ENCODE results near the gene PARD3B. TPM values are rescaled to one million over a fixed set of nuclear protein-coding genes. Genes with fewer than 3 reads are reported as not detected.

The PARD3B gene
- total and polyA plus RNA-seq, 2 donors from 2014 or later, result 5.3 to 29.6 TPM

- H3K27ac ChIP-seq (ENCODE audit: low read depth in 2 of 2, low read length in 2 of 2), result no peak overlapping the region
- peaks cover 0 to 6% (median 0%) of the 10 kb centered on the region in 3 donors for H3K9me3 ChIP-seq (ENCODE audit: control insufficient read depth in 2 of 3, insufficient read depth in 1 of 3, low read length in 3 of 3)
- no peak for TF ChIP-seq CTCF (IDR thresholded peaks at IDR 0.05; ENCODE audit: borderline replicate concordance, extremely low read depth, insufficient read depth)
- no peak overlapping the region for H3K9ac ChIP-seq (ENCODE audit: low read length in 3 of 3)
- H3K4me1 ChIP-seq (ENCODE audit: control insufficient read depth in 2 of 3, insufficient read depth in 2 of 3, low read depth in 1 of 3, low read length in 3 of 3), result no peaks in the 10 kb centered on the region
- no peak overlapping the region for H3K4me3 ChIP-seq (ENCODE audit: low read length in 3 of 3)
- DNase-seq, result no peak
- FAIRE-seq, result no peak
- no peaks in the 10 kb centered on the region for H3K27me3 ChIP-seq (ENCODE audit: control insufficient read depth, insufficient read depth, low read length)
- no peaks in the 10 kb centered on the region for H3K36me3 ChIP-seq (ENCODE audit: control insufficient read depth in 2 of 3, insufficient read depth in 3 of 3, low read length in 3 of 3)
- intact Hi-C loops (cut with DNase I), result no loop called here
Observed at GRCh38 chr2:205644018-205644417, 1098.7 kb downstream of the PARD3B start.

GRCh38 chr2:205646680-205647079 lies 1101.4 kb downstream of the PARD3B start:
- no peak for TF ChIP-seq CTCF (IDR thresholded peaks at IDR 0.05; ENCODE audit: borderline replicate concordance, extremely low read depth, insufficient read depth)
- no peak overlapping the region for H3K27ac ChIP-seq (ENCODE audit: low read depth in 2 of 2, low read length in 2 of 2)
- H3K9me3 ChIP-seq (ENCODE audit: control insufficient read depth in 2 of 3, insufficient read depth in 1 of 3, low read length in 3 of 3), result no peaks in the 10 kb centered on the region
- no peak overlapping the region for H3K4me3 ChIP-seq (ENCODE audit: low read length in 3 of 3)
- H3K9ac ChIP-seq (ENCODE audit: low read length in 3 of 3), result no peak overlapping the region
- DNase-seq (no peak), FAIRE-seq (no peak)
- no peaks in the 10 kb centered on the region for H3K36me3 ChIP-seq (ENCODE audit: control insufficient read depth in 2 of 3, insufficient read depth in 3 of 3, low read length in 3 of 3)
- intact Hi-C loops (cut with DNase I), result no loop called here
- H3K4me1 ChIP-seq (ENCODE audit: control insufficient read depth in 2 of 3, insufficient read depth in 2 of 3, low read depth in 1 of 3, low read length in 3 of 3), result no peaks in the 10 kb centered on the region
- no peaks in the 10 kb centered on the region for H3K27me3 ChIP-seq (ENCODE audit: control insufficient read depth, insufficient read depth, low read length)

DNA sequence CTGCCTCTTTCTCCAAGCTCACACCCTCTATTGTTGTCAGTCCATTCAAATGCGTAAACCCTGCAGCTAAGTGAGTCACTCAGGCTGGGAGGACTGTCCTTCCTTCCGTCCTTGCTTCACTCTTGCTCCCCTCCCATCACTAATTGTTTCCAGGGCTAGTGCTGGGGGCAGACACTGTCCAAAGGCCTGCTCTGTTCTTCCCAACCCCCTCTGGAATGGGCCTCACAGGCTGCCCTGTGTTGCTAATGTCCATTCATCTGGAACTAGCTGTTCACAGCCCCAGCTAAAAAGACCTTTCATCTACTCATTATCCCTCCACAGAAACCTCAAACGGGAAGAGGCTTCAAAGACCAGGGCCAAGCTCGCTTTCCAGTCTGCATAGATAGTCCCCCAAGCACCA lies 1105.2 kb downstream of the PARD3B start:
- Histone ChIP-seq H3K4me1 (ENCODE audit: control insufficient read depth in 2 of 3, insufficient read depth in 2 of 3, low read depth in 1 of 3, low read length in 3 of 3) (no peaks in the 10 kb centered on the region), H3K4me3 (ENCODE audit: low read length in 3 of 3) (no peak overlapping the region), H3K9ac (ENCODE audit: low read length in 3 of 3) (no peak overlapping the region), H3K9me3 (ENCODE audit: control insufficient read depth in 2 of 3, insufficient read depth in 1 of 3, low read length in 3 of 3) (no peaks in the 10 kb centered on the region), H3K27ac (ENCODE audit: low read depth in 2 of 2, low read length in 2 of 2) (no peak overlapping the region), H3K27me3 (ENCODE audit: control insufficient read depth, insufficient read depth, low read length) (no peaks in the 10 kb centered on the region), H3K36me3 (ENCODE audit: control insufficient read depth in 2 of 3, insufficient read depth in 3 of 3, low read length in 3 of 3) (no peaks in the 10 kb centered on the region)
- intact Hi-C loops (cut with DNase I), result no loop called here
- FAIRE-seq (no peak), DNase-seq (peak in 1 of 5 donors; percentile 28)
- TF ChIP-seq CTCF (IDR thresholded peaks at IDR 0.05; ENCODE audit: borderline replicate concordance, extremely low read depth, insufficient read depth), result no peak

DNA sequence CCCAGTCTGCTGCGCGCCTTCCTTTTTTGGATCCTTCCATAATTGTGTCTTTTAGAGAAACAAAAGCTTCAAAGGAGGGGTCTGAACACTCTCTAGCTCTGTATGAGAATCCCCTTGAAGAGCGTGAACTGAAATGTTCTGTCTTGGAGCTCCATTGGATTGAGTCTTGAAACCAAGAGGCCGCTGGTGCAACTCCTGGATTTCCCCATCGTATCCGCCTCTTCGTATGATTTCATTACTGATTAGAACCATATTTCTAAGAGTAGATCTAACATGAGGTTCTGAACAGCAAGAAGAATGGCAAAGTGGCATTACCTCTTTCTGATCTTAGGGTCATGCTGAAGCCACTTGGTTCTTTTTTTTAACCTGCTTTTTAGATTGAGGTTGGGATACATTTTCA lies 1105.7 kb downstream of the PARD3B start:
- H3K4me1 ChIP-seq (ENCODE audit: control insufficient read depth in 2 of 3, insufficient read depth in 2 of 3, low read depth in 1 of 3, low read length in 3 of 3), result no peaks in the 10 kb centered on the region
- DNase-seq, result no peak
- H3K9ac ChIP-seq (ENCODE audit: low read length in 3 of 3), result no peak overlapping the region
- H3K4me3 ChIP-seq (ENCODE audit: low read length in 3 of 3), result no peak overlapping the region
- TF ChIP-seq CTCF (IDR thresholded peaks at IDR 0.05; ENCODE audit: borderline replicate concordance, extremely low read depth, insufficient read depth), result no peak
- no peaks in the 10 kb centered on the region for H3K27me3 ChIP-seq (ENCODE audit: control insufficient read depth, insufficient read depth, low read length)
- intact Hi-C loops (cut with DNase I), result no loop called here
- no peak for FAIRE-seq
- H3K9me3 ChIP-seq (ENCODE audit: control insufficient read depth in 2 of 3, insufficient read depth in 1 of 3, low read length in 3 of 3), result no peaks in the 10 kb centered on the region
- H3K27ac ChIP-seq (ENCODE audit: low read depth in 2 of 2, low read length in 2 of 2), result no peak overlapping the region
- H3K36me3 ChIP-seq (ENCODE audit: control insufficient read depth in 2 of 3, insufficient read depth in 3 of 3, low read length in 3 of 3), result no peaks in the 10 kb centered on the region
